Keratinocyte (primary cell): ENCODE measurements around the gene EDC3. TPM values are rescaled to one million over a fixed set of nuclear protein-coding genes. Genes with fewer than 3 reads are reported as not detected.

Experiments used
- DNase-seq: peaks from one replicate; pipeline ENCODE4 v3.0.0-alpha.2; 2011; ENCODE audit warnings: low read depth, missing footprints, low spot score
- FAIRE-seq: peaks from 2 replicates; lab custom pipeline; 2011; peaks lifted over from hg19 to GRCh38; lab: Jason Lieb, UNC
- H2AFZ ChIP-seq: 2 replicates; pipeline ENCODE4 v1.6.0; 2012; ENCODE audit warnings: low read length, control low read depth, inconsistent platforms; ENCODE audit not compliant: control insufficient read depth
- H3K27ac ChIP-seq: 2 replicates; pipeline ENCODE4 v1.5.1; 2011; ENCODE audit warnings: low read length; ENCODE audit not compliant: control insufficient read depth, insufficient read depth
- H3K27me3 ChIP-seq: 3 replicates; pipeline ENCODE4 v1.6.0; 2011; ENCODE audit warnings: low read length; ENCODE audit not compliant: control insufficient read depth, insufficient read depth; ENCODE audit errors: extremely low read depth
- H3K36me3 ChIP-seq, 2 experiments: 2 replicates in 1 of 2; 3 replicates in 1 of 2; pipeline ENCODE4 v1.5.1; 2011; ENCODE audit warnings: low read length in 2 of 2, mild to moderate bottlenecking in 1 of 2; ENCODE audit not compliant: control insufficient read depth in 2 of 2, insufficient read depth in 2 of 2; ENCODE audit errors: extremely low read depth in 1 of 2
- H3K4me1 ChIP-seq: 3 replicates; pipeline ENCODE4 v1.5.1; 2011; ENCODE audit warnings: low read length; ENCODE audit not compliant: control insufficient read depth, insufficient read depth; ENCODE audit errors: extremely low read depth
- H3K4me2 ChIP-seq: 3 replicates; pipeline ENCODE4 v1.6.0; 2011; ENCODE audit warnings: low read depth, low read length; ENCODE audit not compliant: control insufficient read depth, insufficient read depth; ENCODE audit errors: extremely low read depth
- H3K4me3 ChIP-seq, 3 experiments: fragments of 200-600 bp in 1 of 3; sonication (generic) in 1 of 3; 2 replicates in 2 of 3; 3 replicates in 1 of 3; pipeline ENCODE4 v1.5.1; 2011 to 2016; ENCODE audit warnings: low read length in 3 of 3, mild to moderate bottlenecking in 3 of 3, control low read depth in 2 of 3, inconsistent platforms in 1 of 3, low read depth in 1 of 3, mixed read lengths in 1 of 3, mixed run types in 1 of 3, moderate library complexity in 1 of 3; ENCODE audit not compliant: control insufficient read depth in 2 of 3, insufficient read depth in 2 of 3; ENCODE audit errors: extremely low read depth in 1 of 3
- H3K79me2 ChIP-seq: 2 replicates; pipeline ENCODE4 v1.6.0; 2012; ENCODE audit warnings: low read length; ENCODE audit not compliant: control insufficient read depth, insufficient read depth
- H3K9ac ChIP-seq: 3 replicates; pipeline ENCODE4 v1.6.0; 2011; ENCODE audit warnings: low read length; ENCODE audit not compliant: control insufficient read depth, insufficient read depth; ENCODE audit errors: extremely low read depth
- H3K9me1 ChIP-seq: 3 replicates; pipeline ENCODE4 v1.6.0; 2011; ENCODE audit warnings: low read length; ENCODE audit not compliant: control insufficient read depth, insufficient read depth; ENCODE audit errors: extremely low read depth
- H3K9me3 ChIP-seq: 2 replicates; pipeline ENCODE4 v1.5.1; 2012; ENCODE audit warnings: low read depth, low read length; ENCODE audit not compliant: control insufficient read depth
- H4K20me1 ChIP-seq: 3 replicates; pipeline ENCODE4 v1.6.0; 2011; ENCODE audit warnings: low read length; ENCODE audit not compliant: control insufficient read depth, insufficient read depth; ENCODE audit errors: extremely low read depth
- EZH2 ChIP-seq: IDR thresholded peaks from one replicate; pipeline ENCODE4 v1.6.1; 2012; ENCODE audit warnings: inconsistent platforms, mild to moderate bottlenecking, low read length, moderate library complexity
- dilution Hi-C: fragments of 300-500 bp; cut with MboI; formaldehyde crosslinking; loops from one replicate; pipeline ENCODE4 v1.7.0; 2020; ENCODE audit warnings: low sequenced_read_pairs; ENCODE audit not compliant: extremely low pct_ligation_motif_present
- polyA plus RNA-seq, 5 experiments: library from polyadenylated mRNA; depleted of rRNA in 3 of 5; stranded (reverse) in 3 of 5; stranded (forward) in 1 of 5; unstranded in 1 of 5; fragments of >200 nt; gene quantifications; 1 replicate in 1 of 5; 2 replicates in 3 of 5; 3 replicates in 1 of 5; pipeline versions ENCODE4 v1.2.1 to v1.2.3, GENCODE V29; 2011 to 2012; ENCODE audit warnings: missing spikeins in 2 of 5, low read depth in 1 of 5, low replicate concordance in 1 of 5
- TF ChIP-seq, protein P1 (sequence below), 3 experiments: IDR thresholded peaks in 1 of 3; conservative IDR thresholded peaks in 1 of 3; optimal IDR thresholded peaks in 1 of 3; 2 replicates in 2 of 3; 3 replicates in 1 of 3; pipeline versions ENCODE3 to v1.5.1; 2011; ENCODE audit warnings: low read length in 3 of 3, mild to moderate bottlenecking in 3 of 3, moderate library complexity in 2 of 3, control low read depth in 1 of 3, inconsistent platforms in 1 of 3; ENCODE audit not compliant: insufficient read depth in 2 of 3; ENCODE audit errors: extremely low read depth in 1 of 3

EDC3 gene
- polyA plus RNA-seq, 1 donor (not counting 4 experiments of a cell fraction or from before 2014, with no cell fraction given), result 33.6 TPM

DNA sequence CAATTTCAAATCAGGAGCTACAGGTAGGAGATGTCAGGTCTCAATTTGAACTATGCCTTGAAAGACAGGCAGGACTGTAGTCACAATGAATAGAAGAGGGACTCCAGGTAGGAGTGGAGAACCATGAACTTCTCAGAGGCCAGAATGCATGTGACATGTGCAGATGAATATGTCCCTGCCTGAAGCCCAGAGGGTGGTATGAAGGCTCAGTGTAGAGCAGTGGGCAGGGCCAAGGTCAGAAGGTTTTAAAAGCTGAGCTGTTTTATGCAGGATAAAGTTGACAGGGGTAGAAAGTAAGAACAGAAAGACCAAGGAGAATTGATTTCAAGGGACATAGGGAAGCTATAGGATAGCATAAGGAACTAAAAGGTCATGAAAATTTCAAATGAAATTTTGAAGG is 49.3 kb downstream of the EDC3 start:
- H3K27me3 ChIP-seq, result no peaks in the 10 kb centered on the region
- H3K36me3 ChIP-seq, result peaks cover 4 to 5% of the 10 kb centered on the region in 2 experiments
- H3K9me1 ChIP-seq, result peaks cover 3% of the 10 kb centered on the region
- no peak overlapping the region for H3K9ac ChIP-seq
- FAIRE-seq (no peak), DNase-seq (no peak)
- peaks cover 5% of the 10 kb centered on the region for H4K20me1 ChIP-seq
- TF ChIP-seq, protein P1, sequence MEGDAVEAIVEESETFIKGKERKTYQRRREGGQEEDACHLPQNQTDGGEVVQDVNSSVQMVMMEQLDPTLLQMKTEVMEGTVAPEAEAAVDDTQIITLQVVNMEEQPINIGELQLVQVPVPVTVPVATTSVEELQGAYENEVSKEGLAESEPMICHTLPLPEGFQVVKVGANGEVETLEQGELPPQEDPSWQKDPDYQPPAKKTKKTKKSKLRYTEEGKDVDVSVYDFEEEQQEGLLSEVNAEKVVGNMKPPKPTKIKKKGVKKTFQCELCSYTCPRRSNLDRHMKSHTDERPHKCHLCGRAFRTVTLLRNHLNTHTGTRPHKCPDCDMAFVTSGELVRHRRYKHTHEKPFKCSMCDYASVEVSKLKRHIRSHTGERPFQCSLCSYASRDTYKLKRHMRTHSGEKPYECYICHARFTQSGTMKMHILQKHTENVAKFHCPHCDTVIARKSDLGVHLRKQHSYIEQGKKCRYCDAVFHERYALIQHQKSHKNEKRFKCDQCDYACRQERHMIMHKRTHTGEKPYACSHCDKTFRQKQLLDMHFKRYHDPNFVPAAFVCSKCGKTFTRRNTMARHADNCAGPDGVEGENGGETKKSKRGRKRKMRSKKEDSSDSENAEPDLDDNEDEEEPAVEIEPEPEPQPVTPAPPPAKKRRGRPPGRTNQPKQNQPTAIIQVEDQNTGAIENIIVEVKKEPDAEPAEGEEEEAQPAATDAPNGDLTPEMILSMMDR (optimal IDR thresholded peaks at IDR 0.05 in 1 of 3, IDR thresholded peaks at IDR 0.05 in 1 of 3, conservative IDR thresholded peaks at IDR 0.05 in 1 of 3; ENCODE audit: extremely low read depth in 1 of 3, insufficient read depth in 2 of 3, low read length in 3 of 3), result no peak
- TF ChIP-seq EZH2, result no peak
- dilution Hi-C loops, result loop anchor here (10.0 kb wide), 1 partner anchor 128 kb away; no protein-coding TSS in a partner anchor
- H3K4me1 ChIP-seq, result peaks cover 23% of the 10 kb centered on the region
- no peak overlapping the region for H3K4me2 ChIP-seq
- peaks cover 10% of the 10 kb centered on the region for H3K79me2 ChIP-seq
- no peak overlapping the region for H3K27ac ChIP-seq
- H3K9me3 ChIP-seq, result no peaks in the 10 kb centered on the region
- no peak overlapping the region for H2AFZ ChIP-seq
- H3K4me3 ChIP-seq, result no peak overlapping the region

DNA sequence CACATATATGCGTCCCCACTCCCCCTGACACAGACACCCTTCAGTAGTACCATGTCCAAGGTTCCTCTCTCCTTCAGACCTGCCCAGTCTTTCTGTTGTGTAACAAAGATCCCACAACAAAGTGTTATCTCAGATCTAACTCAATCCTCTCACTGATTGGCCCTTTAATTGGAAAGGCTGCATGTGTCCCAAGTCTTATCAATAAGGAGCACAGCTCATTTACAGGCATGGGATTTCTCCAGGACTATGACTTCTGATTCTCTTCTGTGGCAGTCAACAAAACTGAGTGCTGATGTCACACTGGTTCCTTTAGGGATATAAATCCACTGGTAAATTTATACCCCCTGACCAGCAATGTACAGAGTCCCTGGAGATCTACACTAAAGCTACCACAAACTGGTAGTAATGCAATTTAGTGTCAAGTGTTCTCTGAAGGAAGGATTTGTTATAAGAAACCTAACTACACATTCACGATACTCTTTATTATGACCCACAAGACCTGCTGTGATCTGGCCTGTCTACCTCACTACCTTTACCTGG is 52.1 kb downstream of the EDC3 start:
- Histone ChIP-seq H3K79me2 (peaks cover 9% of the 10 kb centered on the region), H3K27me3 (no peaks in the 10 kb centered on the region), H2AFZ (no peak overlapping the region), H3K4me3 (no peak overlapping the region), H4K20me1 (peaks cover 6% of the 10 kb centered on the region), H3K27ac (no peak overlapping the region), H3K9ac (no peak overlapping the region), H3K4me1 (peaks cover 17% of the 10 kb centered on the region), H3K4me2 (no peak overlapping the region), H3K9me3 (no peaks in the 10 kb centered on the region), H3K36me3 (peaks cover 10 to 13% of the 10 kb centered on the region in 2 experiments), H3K9me1 (peaks cover 3% of the 10 kb centered on the region)
- dilution Hi-C loops, result loop anchor here (10.0 kb wide), 1 partner anchor 131 kb away; no protein-coding TSS in a partner anchor
- no peak for TF ChIP-seq EZH2
- TF ChIP-seq, protein P1 (optimal IDR thresholded peaks at IDR 0.05 in 1 of 3, IDR thresholded peaks at IDR 0.05 in 1 of 3, conservative IDR thresholded peaks at IDR 0.05 in 1 of 3; ENCODE audit: extremely low read depth in 1 of 3, insufficient read depth in 2 of 3, low read length in 3 of 3), result no peak
- FAIRE-seq, result no peak
- no peak for DNase-seq
